KMS-11 (cell line): ENCODE data around the gene NAIF1.

Experiments used
- H2AFZ ChIP-seq: fragments of 200-600 bp; sonication (generic); 2 replicates; pipeline ENCODE4 v1.6.1; 2016; ENCODE audit warnings: antibody characterized with exemption, mixed run types, low read depth
- H3K27ac ChIP-seq: fragments of 200-600 bp; sonication (generic); 2 replicates; pipeline ENCODE4 v1.6.1; 2016; ENCODE audit warnings: mild to moderate bottlenecking, mixed run types
- H3K27me3 ChIP-seq: fragments of 200-600 bp; sonication (generic); 2 replicates; pipeline ENCODE4 v1.6.1; 2017; ENCODE audit warnings: mild to moderate bottlenecking, low read depth, mixed run types, moderate library complexity; ENCODE audit not compliant: insufficient read depth
- H3K36me3 ChIP-seq: fragments of 200-600 bp; sonication (generic); 2 replicates; pipeline ENCODE4 v1.6.1; 2017; ENCODE audit warnings: mild to moderate bottlenecking, mixed run types; ENCODE audit not compliant: insufficient read depth
- H3K4me1 ChIP-seq: fragments of 200-600 bp; sonication (generic); 2 replicates; pipeline ENCODE4 v1.6.1; 2016; ENCODE audit warnings: mild to moderate bottlenecking, low read depth, mixed run types; ENCODE audit not compliant: poor library complexity, severe bottlenecking
- H3K4me2 ChIP-seq: fragments of 200-600 bp; sonication (generic); 2 replicates; pipeline ENCODE4 v1.7.0; 2016; ENCODE audit warnings: mild to moderate bottlenecking, mixed run types
- H3K4me3 ChIP-seq: fragments of 200-600 bp; sonication (generic); IDR thresholded peaks from 2 replicates; pipeline ENCODE4 v1.6.1; 2017; ENCODE audit warnings: low read depth, low read length, mixed read lengths; ENCODE audit not compliant: insufficient read depth
- H3K79me2 ChIP-seq: fragments of 200-600 bp; sonication (generic); 2 replicates; pipeline ENCODE4 v1.6.1; 2016; ENCODE audit warnings: low read depth, mixed run types; ENCODE audit not compliant: insufficient read depth
- H3K9ac ChIP-seq: fragments of 200-600 bp; sonication (generic); 2 replicates; pipeline ENCODE4 v1.6.1; 2016; ENCODE audit warnings: mild to moderate bottlenecking, mixed run types
- H4K20me1 ChIP-seq: fragments of 200-600 bp; sonication (generic); 2 replicates; pipeline ENCODE4 v1.6.1; 2016; ENCODE audit warnings: mild to moderate bottlenecking, mixed run types; ENCODE audit not compliant: insufficient read depth
- CTCF ChIP-seq: fragments of 200-600 bp; sonication (generic); conservative IDR thresholded peaks from 2 replicates; pipeline ENCODE4 v1.6.1; 2017; ENCODE audit warnings: low read depth, mild to moderate bottlenecking, antibody characterized with exemption, low read length, moderate library complexity, mixed read lengths

Gene NAIF1

GRCh38 chr9:128096616-128097536 lies 29.8 kb upstream of the NAIF1 start:
- TF ChIP-seq CTCF = no peak
- Histone ChIP-seq H2AFZ (no peak overlapping the region), H3K79me2 (peaks cover 86% of the 10 kb centered on the region), H3K4me2 (no peak overlapping the region), H3K27ac (no peak overlapping the region), H3K9ac (no peak overlapping the region), H3K4me3 (no peak overlapping the region), H4K20me1 (peaks cover 1% of the 10 kb centered on the region; the same call in 1 of the 2 replicates), H3K4me1 (peaks cover 11% of the 10 kb centered on the region), H3K36me3 (no peaks in the 10 kb centered on the region; the same call in 1 of the 2 replicates), H3K27me3 (no peaks in the 10 kb centered on the region)

- no peak overlapping the region for H3K9ac ChIP-seq
- H3K4me3 ChIP-seq = no peak overlapping the region
- peaks cover 11% of the 10 kb centered on the region for H3K4me1 ChIP-seq
- no peaks in the 10 kb centered on the region for H3K36me3 ChIP-seq
- H3K79me2 ChIP-seq = peaks cover 96% of the 10 kb centered on the region
- TF ChIP-seq CTCF = no peak
- no peaks in the 10 kb centered on the region for H3K27me3 ChIP-seq
- no peak overlapping the region for H3K4me2 ChIP-seq
- peaks cover 6% of the 10 kb centered on the region; the same call in 1 of the 2 replicates for H4K20me1 ChIP-seq
- H3K27ac ChIP-seq = no peak overlapping the region
- H2AFZ ChIP-seq = no peak overlapping the region
Observed at GRCh38 chr9:128094950-128095544, 27.9 kb upstream of the NAIF1 start.

GRCh38 chr9:128094166-128094949 lies 27.2 kb upstream of the NAIF1 start:
- no peak overlapping the region for H2AFZ ChIP-seq
- H3K27me3 ChIP-seq = no peaks in the 10 kb centered on the region
- no peaks in the 10 kb centered on the region for H3K36me3 ChIP-seq
- peaks cover 96% of the 10 kb centered on the region for H3K79me2 ChIP-seq
- H3K9ac ChIP-seq = no peak overlapping the region
- peaks cover 6% of the 10 kb centered on the region; the same call in 1 of the 2 replicates for H4K20me1 ChIP-seq
- H3K27ac ChIP-seq = peak overlapping the region; percentile 25; the same call in 1 of the 2 replicates
- no peak overlapping the region for H3K4me3 ChIP-seq
- no peak overlapping the region for H3K4me2 ChIP-seq
- TF ChIP-seq CTCF = no peak
- peaks cover 11% of the 10 kb centered on the region for H3K4me1 ChIP-seq

- no peak overlapping the region; the same call in 1 of the 2 replicates for H3K27ac ChIP-seq
- H3K4me1 ChIP-seq = peaks cover 11% of the 10 kb centered on the region
- no peaks in the 10 kb centered on the region for H3K36me3 ChIP-seq
- no peak overlapping the region for H3K9ac ChIP-seq
- H3K4me2 ChIP-seq = no peak overlapping the region
- peaks cover 98% of the 10 kb centered on the region for H3K79me2 ChIP-seq
- no peaks in the 10 kb centered on the region for H3K27me3 ChIP-seq
- no peak for TF ChIP-seq CTCF
- peaks cover 6% of the 10 kb centered on the region; the same call in 1 of the 2 replicates for H4K20me1 ChIP-seq
- H3K4me3 ChIP-seq = no peak overlapping the region
- no peak overlapping the region for H2AFZ ChIP-seq
Observed at GRCh38 chr9:128093011-128093410, 25.9 kb upstream of the NAIF1 start.
